NCI-H128 (cell line): Measurements from ENCODE around the gene PLEKHB1.

ENCODE experiments used
- DNase-seq: peaks from one replicate; lab custom pipeline; 2025; ENCODE audit not compliant: unreplicated experiment; lab: John Stamatoyannopoulos, UW

PLEKHB1 gene

GRCh38 chr11:73647459-73648100 lies 1.2 kb downstream of the PLEKHB1 start:
- peak; percentile 93 for DNase-seq

GRCh38 chr11:73648121-73648520 lies 1.7 kb downstream of the PLEKHB1 start:
- no peak for DNase-seq

- DNase-seq: no peak
Observed at GRCh38 chr11:73648571-73649046, 2.2 kb downstream of the PLEKHB1 start.

GRCh38 chr11:73649206-73649605 lies 2.8 kb downstream of the PLEKHB1 start:
- DNase-seq: no peak

- no peak for DNase-seq
Observed at GRCh38 chr11:73650400-73650799, 4.0 kb downstream of the PLEKHB1 start.

GRCh38 chr11:73651252-73651651 lies 4.9 kb downstream of the PLEKHB1 start:
- DNase-seq: no peak

GRCh38 chr11:73651661-73652045 lies 5.3 kb downstream of the PLEKHB1 start:
- DNase-seq: no peak

- no peak for DNase-seq
Observed at GRCh38 chr11:73652046-73652730, 5.8 kb downstream of the PLEKHB1 start.

- DNase-seq: no peak
Observed at GRCh38 chr11:73652856-73653559, 6.6 kb downstream of the PLEKHB1 start.

GRCh38 chr11:73653996-73654395 lies 7.6 kb downstream of the PLEKHB1 start:
- DNase-seq: no peak

GRCh38 chr11:73654482-73655021 lies 8.2 kb downstream of the PLEKHB1 start:
- no peak for DNase-seq

- DNase-seq: no peak
Observed at GRCh38 chr11:73655686-73656085, 9.3 kb downstream of the PLEKHB1 start.

GRCh38 chr11:73656985-73657384 lies 10.6 kb downstream of the PLEKHB1 start:
- no peak for DNase-seq

GRCh38 chr11:73659961-73660360 lies 13.6 kb downstream of the PLEKHB1 start:
- no peak for DNase-seq

GRCh38 chr11:73660497-73661034 lies 14.2 kb downstream of the PLEKHB1 start:
- no peak for DNase-seq

- DNase-seq: peak; percentile 65
Observed at GRCh38 chr11:73661035-73661628, 14.8 kb downstream of the PLEKHB1 start.

GRCh38 chr11:73662445-73663157 lies 16.2 kb downstream of the PLEKHB1 start:
- no peak for DNase-seq

GRCh38 chr11:73663604-73664495 lies 17.5 kb downstream of the PLEKHB1 start:
- DNase-seq: no peak

- DNase-seq: no peak
Observed at GRCh38 chr11:73664877-73665276, 18.5 kb downstream of the PLEKHB1 start.
